Measurements from ENCODE around the gene SYCP1. TPM values are rescaled to one million over a fixed set of nuclear protein-coding genes. Genes with fewer than 3 reads are reported as not detected.
"Not testable (repeated sequence)": the region's sequence is repeated elsewhere in the genome, so short reads cannot be mapped to it uniquely, and the experiment has no call there.

Gene SYCP1
- total RNA-seq, 1 donor from 2014 or later: not detected

GRCh38 chr1:114892194-114892918, 37.7 kb downstream of the SYCP1 start:
- Histone ChIP-seq H3K36me3 (ENCODE audit: control insufficient read depth, insufficient read depth, low read length) (no peaks in the 10 kb centered on the region), H3K4me3 (ENCODE audit: low read depth, low read length) (no peak overlapping the region), H3K27me3 (ENCODE audit: control insufficient read depth, insufficient read depth, low read length) (peaks cover 2% of the 10 kb centered on the region)
- no peak for DNase-seq (ENCODE audit: low read depth)
- no peak for TF ChIP-seq CTCF (IDR thresholded peaks at IDR 0.05; ENCODE audit: insufficient read depth, low read length, severe bottlenecking)
- FAIRE-seq: no peak

GRCh38 chr1:114896795-114897194, 42.1 kb downstream of the SYCP1 start:
- Histone ChIP-seq H3K4me3 (ENCODE audit: low read depth, low read length) (no peak overlapping the region), H3K27me3 (ENCODE audit: control insufficient read depth, insufficient read depth, low read length) (peaks cover 4% of the 10 kb centered on the region), H3K36me3 (ENCODE audit: control insufficient read depth, insufficient read depth, low read length) (no peaks in the 10 kb centered on the region)
- no peak for TF ChIP-seq CTCF (IDR thresholded peaks at IDR 0.05; ENCODE audit: insufficient read depth, low read length, severe bottlenecking)
- FAIRE-seq (no peak), DNase-seq (ENCODE audit: low read depth) (no peak)

GRCh38 chr1:114901814-114902213, 47.2 kb downstream of the SYCP1 start:
- FAIRE-seq (no peak), DNase-seq (ENCODE audit: low read depth) (no peak)
- Histone ChIP-seq H3K36me3 (ENCODE audit: control insufficient read depth, insufficient read depth, low read length) (no peaks in the 10 kb centered on the region), H3K4me3 (ENCODE audit: low read depth, low read length) (no peak overlapping the region), H3K27me3 (ENCODE audit: control insufficient read depth, insufficient read depth, low read length) (peaks cover 3% of the 10 kb centered on the region)
- no peak for TF ChIP-seq CTCF (IDR thresholded peaks at IDR 0.05; ENCODE audit: insufficient read depth, low read length, severe bottlenecking)

- FAIRE-seq (no peak), DNase-seq (ENCODE audit: low read depth) (no peak)
- H3K4me3 ChIP-seq (ENCODE audit: low read depth, low read length): no peak overlapping the region
- no peak for TF ChIP-seq CTCF (IDR thresholded peaks at IDR 0.05; ENCODE audit: insufficient read depth, low read length, severe bottlenecking)
- peaks cover 2% of the 10 kb centered on the region for H3K27me3 ChIP-seq (ENCODE audit: control insufficient read depth, insufficient read depth, low read length)
- H3K36me3 ChIP-seq (ENCODE audit: control insufficient read depth, insufficient read depth, low read length): no peaks in the 10 kb centered on the region
Observed at GRCh38 chr1:114902343-114902742, 47.7 kb downstream of the SYCP1 start.

GRCh38 chr1:114903480-114903879, 48.8 kb downstream of the SYCP1 start:
- DNase-seq (ENCODE audit: low read depth): no peak
- TF ChIP-seq CTCF (IDR thresholded peaks at IDR 0.05; ENCODE audit: insufficient read depth, low read length, severe bottlenecking): no peak
- Histone ChIP-seq H3K4me3 (ENCODE audit: low read depth, low read length) (no peak overlapping the region), H3K27me3 (ENCODE audit: control insufficient read depth, insufficient read depth, low read length) (no peaks in the 10 kb centered on the region), H3K36me3 (ENCODE audit: control insufficient read depth, insufficient read depth, low read length) (no peaks in the 10 kb centered on the region)
- no peak for FAIRE-seq

GRCh38 chr1:114915720-114916119, 61.1 kb downstream of the SYCP1 start:
- not testable (repeated sequence) for DNase-seq (ENCODE audit: low read depth); FAIRE-seq; H3K27me3 ChIP-seq (ENCODE audit: control insufficient read depth, insufficient read depth, low read length); H3K36me3 ChIP-seq (ENCODE audit: control insufficient read depth, insufficient read depth, low read length); H3K4me3 ChIP-seq (ENCODE audit: low read depth, low read length)
